DMS114 treated with DMSO at 0.1 percent for 48 hours (cell line): Measurements from ENCODE around the gene ALDH3A1.
"Not testable (repeated sequence)": the region's sequence is repeated elsewhere in the genome, so short reads cannot be mapped to it uniquely, and the experiment has no call there.

Source experiments
- DNase-seq: peaks from one replicate; lab custom pipeline; 2025; ENCODE audit not compliant: unreplicated experiment; lab: John Stamatoyannopoulos, UW

ALDH3A1 gene

GRCh38 chr17:19747829-19748806 lies at the start of gene ALDH3A1:
Gene ALDH3A1 (minus strand): TSS chr17:19748298. CDS start chr17:19745129, 3,169 bp downstream.
- DNase-seq, result no peak

GRCh38 chr17:19796457-19796856 lies 48.4 kb upstream of the ALDH3A1 start:
- no peak for DNase-seq

DNA sequence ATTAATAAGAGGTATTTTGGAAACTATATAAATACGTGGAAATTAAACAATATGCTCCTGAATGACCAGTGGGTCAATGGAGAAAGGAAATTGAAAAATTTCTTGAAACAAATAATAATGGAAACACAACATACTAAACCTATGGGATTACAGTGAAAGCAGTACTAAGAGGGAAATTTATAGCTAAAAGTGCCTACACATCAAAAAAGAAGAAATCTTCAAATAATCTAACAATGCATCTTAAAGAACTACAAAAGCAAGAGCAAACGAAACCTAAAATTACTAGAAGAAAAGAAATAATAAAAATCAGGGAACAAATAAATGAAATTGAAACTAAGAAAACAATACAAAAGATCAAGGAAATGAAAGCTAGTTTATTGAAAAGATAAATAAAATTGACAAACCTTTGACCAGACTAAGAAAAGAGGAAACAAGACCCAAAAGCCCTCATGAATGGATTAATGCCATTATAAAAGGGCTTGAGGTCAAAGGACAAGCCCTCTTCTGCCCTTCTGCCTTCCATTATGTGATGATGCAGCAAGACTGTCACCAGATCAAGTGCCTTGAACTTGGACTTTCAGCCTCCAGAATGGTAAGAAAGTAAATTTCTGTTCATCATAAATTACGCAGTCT lies 43.9 kb upstream of the ALDH3A1 start:
- DNase-seq, result no peak

DNA sequence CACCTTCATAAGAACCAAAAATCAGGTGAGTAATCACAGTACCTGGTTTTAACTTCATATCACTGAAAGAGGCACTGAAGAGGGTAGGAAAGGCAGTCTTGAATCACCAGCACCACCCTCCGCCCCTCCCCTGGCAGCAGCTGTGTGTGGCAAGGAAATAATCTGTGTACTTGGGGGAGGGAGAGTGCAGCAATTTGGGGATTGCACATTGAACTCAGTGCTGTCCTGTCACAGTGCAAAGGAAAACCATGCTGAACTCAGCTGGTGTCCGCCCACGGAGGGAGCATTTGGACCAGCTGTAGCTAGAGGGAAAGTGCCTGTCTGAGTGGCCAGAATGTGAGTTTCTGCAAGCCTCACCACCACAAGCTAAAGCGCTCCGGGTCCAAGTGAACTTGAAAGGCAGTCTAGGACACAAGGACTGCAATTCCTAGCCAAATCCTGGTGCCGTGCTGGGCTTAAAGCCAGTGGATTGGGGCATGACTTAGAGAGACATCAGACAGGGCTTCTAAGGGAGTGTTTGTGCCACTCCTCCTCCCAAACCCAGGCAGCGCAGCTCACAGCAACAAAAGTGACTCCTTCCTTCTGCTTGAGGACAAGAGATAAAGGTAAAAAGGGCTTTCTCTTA lies 39.7 kb upstream of the ALDH3A1 start:
- no peak for DNase-seq

DNA sequence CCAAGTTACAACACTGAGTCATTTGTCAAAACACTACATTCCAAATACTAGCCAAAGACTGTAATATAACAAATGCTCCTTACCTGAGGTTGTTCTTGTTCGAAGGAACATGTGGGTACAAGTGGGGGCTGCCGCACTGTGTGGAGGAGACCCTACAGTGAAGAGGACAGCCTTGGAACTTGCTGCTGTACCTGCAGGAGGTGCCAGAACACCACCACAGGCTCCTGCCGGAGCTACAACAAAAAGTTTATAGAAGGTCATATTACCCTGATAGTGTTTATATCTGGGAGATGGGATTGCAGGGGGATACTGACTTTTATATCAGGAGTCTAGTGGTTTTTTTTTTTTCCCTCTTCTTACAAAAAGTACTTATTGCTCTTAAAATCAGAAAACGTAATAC lies 37.8 kb upstream of the ALDH3A1 start:
- DNase-seq, result no peak

DNA sequence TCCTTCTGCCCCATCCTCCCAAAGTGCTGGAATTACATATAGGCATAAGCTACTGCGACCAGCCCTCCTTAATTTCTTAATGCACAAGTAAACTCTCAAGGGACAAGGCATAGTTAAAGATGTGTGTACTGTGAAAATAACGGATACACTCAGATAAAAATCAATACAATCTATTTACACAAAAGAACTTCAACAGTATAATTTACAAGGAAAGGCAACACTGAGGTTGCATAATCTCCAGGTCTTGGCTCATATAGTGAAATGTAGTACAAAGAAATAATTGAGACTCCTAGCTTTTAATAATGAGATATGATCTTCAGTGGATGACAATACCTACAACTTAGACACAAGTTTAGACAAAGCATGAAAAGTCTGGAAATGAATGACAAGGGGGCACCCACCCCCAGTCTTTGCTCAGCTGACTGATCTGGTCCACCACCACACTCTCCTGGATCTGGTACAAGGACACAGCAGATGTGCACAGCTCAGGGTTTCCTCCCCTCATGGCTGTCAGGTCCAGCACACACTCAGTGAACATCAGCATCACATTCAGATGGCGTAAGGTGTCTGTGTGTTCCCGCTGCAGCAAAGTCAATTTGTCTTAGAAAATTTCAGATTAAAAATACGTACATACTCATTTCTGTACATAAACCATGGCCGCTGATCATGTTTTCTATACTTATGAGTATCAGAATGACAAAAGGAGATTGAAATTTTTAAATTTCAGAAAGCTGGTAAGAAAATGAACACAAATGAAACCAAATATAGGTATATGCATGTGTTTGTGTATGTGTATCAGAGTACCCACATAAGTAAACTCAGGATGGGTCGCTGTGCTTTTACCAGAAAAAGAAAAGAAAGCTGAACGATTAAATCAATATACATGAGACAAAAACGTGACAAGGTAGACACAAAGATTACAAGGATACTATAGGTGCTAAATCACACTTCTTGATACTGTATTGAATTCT lies 33.7 kb upstream of the ALDH3A1 start:
- no peak for DNase-seq

GRCh38 chr17:19780846-19781245 lies 32.7 kb upstream of the ALDH3A1 start:
- no peak for DNase-seq

- no peak for DNase-seq
Observed at GRCh38 chr17:19773534-19773933, 25.4 kb upstream of the ALDH3A1 start.

GRCh38 chr17:19771971-19772630 lies 24.0 kb upstream of the ALDH3A1 start:
- DNase-seq, result no peak

GRCh38 chr17:19770985-19771735 lies 23.1 kb upstream of the ALDH3A1 start:
- DNase-seq, result no peak

DNA sequence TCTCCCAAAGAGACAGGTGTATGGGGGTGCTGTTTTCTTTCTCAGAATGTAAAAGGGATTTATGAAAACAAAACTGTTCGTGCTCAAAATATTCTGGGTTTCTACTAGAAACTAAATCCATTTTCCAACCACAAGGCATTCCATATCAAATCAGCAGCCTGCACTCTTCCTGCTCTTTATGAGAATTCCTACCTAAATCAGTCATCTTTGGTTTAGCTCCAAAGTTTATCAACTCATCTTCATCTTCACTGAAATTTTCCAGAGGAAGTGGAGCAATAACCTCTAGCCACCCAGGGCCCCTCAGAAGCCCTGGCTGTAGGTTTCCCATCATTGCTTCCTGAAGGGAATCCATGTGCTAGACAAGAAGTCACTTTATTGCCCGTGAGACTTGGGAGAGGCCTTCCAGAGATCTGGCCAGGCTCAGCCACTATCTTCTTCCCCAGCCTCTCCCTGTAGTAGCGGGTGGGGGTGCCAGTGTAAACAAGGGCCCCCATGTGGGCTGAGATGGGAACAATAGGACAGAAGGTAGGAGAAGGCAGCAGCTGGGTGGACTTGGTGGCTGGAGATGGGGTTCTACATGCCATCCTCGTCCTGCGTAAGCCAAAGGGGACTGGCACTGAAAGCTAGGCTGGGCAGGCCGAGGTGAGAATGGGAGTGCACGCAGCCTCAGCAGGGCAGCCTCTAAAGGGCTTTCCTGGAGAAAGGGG lies 22.0 kb upstream of the ALDH3A1 start:
- no peak for DNase-seq

GRCh38 chr17:19768046-19768782 lies 20.1 kb upstream of the ALDH3A1 start:
- no peak for DNase-seq

- DNase-seq, result no peak
Observed at GRCh38 chr17:19766421-19767270, 18.5 kb upstream of the ALDH3A1 start.

DNA sequence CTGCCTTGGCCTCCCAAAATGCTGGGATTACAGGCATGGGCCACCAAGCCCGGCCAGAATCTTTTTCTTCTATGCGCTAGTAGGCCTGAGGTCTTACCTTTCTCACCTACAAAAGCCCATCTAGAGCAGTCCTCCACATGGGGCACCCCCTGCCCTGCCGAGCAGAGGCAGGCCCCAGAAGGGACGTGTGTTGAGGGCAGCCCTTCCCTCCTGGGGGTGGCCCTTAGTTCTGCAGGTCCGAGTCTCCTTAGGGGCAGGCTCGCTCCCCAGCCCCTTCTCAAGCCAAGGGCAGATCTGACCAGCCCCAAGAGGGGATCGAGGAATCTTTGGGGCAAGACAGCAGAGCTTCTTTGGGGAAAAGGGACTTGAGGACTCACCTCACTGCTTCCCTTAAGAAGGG lies 17.9 kb upstream of the ALDH3A1 start:
- DNase-seq, result no peak

DNA sequence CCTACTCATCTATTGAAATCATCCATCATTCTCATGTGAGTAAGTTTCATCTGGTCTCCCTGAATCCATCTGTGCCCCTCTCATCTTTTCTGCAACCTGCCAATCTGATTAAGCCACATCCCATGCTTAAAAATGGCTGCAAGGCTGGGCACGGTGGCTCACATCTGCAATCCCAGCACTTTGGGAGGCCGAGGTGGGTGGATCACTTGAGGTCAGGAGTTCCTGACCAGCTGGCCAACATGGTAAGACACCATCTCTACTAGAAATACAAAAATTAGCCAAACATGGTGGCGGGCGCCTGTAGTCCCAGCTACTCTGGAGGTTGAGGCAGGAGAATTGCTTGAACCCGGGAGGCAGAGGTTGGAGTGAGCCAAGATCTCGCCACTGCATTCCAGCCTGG lies 15.9 kb upstream of the ALDH3A1 start:
- DNase-seq, result not testable (repeated sequence)

- no peak for DNase-seq
Observed at GRCh38 chr17:19763416-19763815, 15.3 kb upstream of the ALDH3A1 start.

- no peak for DNase-seq
Observed at GRCh38 chr17:19762515-19762961, 14.4 kb upstream of the ALDH3A1 start.
